Occipital lobe (tissue), 2 donors: ENCODE results near the gene PPM1F. TPM values are rescaled to one million over a fixed set of nuclear protein-coding genes. Genes with fewer than 3 reads are reported as not detected.

ENCODE experiments used
- DNase-seq: peaks from one replicate; lab custom pipeline; 2025; lab: John Stamatoyannopoulos, UW
- total RNA-seq: library from RNA; depleted of rRNA; stranded (reverse); fragments of >200 nt; gene quantifications from one replicate; pipeline ENCODE4 v1.2.3, GENCODE V29; 2014

Gene PPM1F
- total RNA-seq, 1 donor from 2014 or later: 22.6 TPM

DNA sequence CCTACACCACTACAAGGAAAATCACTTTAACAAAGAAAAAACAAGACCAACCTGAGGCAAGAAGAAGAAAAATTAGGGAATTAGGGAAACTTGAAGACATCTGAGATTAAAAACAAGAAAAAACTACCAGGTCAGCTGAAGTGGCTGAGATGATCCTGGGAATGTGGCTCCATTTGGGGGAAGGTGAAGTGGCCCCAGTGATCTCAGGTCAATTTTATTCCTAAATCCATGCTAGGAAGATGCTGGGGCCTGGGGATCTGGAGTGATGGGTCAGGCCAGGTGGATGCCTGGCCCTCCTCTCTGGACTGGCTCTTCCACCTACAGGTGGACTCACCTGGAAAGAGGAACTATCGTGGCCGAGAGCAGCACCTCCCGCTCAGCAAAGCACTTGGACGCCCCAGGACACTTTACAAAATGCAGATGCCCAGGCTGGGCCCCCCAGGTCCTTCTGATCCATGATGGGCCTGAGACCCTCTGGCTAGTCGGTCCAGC, 23.3 kb upstream of the PPM1F start:
- no peak for DNase-seq

DNA sequence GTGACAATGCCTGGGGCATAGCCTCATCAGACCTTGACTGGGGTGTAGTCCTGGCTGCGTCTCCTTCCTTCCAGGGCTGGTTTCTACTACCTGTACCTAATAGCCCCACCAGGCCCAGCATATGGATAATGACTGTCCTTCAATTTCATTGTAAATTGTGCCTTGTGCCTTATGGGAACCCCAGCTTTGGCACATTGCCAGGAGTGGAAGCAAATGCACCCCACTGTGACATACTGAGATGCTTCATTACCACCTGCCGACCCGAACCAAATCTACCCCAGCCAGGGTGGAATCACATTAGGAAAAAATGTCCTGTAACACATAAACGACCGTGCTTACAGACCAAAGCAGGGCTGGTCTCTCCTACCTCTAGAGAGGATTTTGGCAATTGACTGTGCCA, 22.6 kb upstream of the PPM1F start:
- no peak for DNase-seq

DNA sequence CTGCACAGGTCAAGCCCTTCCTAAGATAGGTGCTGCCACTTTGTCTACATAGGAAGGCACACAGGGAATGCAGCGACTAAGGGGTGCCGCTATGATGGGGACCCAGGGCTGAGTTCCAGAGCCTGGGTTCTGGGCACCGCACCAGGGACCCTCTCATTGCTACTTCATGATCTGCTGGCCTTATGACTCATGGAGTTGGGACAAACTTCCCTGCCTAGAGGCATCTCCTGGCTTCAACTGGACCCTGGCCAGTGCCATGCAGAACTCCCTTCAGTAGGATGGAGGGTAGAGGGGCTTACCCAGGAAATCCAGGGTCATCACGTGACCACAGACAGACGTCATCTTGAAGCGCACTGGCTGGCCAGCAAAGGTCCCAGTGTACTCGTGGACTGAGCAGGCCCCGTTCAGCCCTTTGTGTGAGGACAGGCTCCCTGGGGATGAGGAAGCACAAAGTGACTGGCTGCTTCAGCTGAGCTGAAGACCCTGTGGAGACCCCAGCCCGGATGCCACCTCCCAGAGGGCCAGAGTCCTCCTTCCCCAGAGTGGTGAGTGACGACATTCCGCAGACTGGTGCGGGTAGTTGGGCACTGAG, 21.5 kb upstream of the PPM1F start:
- DNase-seq: no peak

DNA sequence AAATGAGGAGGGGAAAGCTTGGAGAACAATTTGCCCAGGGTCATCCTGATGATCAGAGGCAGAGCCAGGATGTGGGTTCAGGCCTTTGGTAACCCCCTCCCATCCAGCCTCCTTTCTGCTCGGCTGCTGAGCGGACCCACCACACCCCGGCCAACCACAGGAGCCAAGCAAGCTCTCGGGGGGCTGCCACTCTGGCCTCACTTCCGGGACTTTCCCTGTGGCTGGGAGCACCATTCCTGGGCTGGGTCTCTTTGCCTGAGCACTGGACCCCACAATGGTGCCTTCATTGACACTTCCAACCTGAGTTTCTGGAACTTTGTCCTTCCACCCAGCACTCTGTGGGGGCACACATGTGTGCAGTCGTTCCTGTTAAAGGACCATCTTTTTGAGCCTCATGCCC, 20.2 kb upstream of the PPM1F start:
- no peak for DNase-seq

DNA sequence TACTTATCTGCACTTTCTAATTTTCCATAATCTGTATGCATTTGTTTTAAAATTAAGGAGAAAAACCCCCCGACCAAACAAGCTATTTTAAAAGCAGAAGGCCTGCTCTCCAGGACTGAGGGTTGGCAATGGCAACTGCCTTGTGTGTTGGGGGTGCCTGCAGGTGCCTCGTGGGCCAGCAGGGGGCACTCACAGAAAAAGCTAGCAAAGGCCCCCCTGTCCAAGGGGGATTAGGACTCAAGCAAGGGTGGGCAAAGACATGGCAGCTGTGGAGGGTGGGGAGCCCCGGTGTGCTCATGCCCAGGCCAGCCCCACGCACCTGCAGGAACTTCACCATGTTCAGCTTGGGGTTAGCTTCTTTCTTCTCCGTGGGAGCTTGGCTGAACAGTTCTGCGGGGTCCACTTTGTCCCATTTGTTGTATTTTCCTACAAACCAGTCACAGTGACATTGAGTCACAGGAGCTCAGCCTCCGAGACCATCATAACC, 19.7 kb upstream of the PPM1F start:
- DNase-seq: peak; percentile 7

DNA sequence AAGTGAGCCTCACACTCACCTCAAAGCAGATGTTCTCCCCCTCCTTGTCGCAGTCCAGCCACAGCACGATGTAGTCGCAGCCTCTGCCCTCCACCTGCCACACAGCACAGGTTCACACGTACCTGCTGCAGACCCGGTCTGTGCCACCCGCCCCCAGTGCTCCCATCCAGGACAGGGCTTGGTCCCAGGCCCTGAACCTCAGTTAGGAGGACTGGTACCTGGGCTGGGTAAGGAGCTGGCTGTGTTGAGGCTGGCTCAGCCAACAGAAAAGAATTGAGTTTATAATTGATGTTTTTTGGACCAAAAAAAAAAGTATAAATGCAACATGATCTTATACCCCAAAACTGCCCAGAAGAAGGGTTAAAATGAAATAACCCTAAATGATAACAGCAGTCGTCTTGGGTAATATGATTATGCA, 19.2 kb upstream of the PPM1F start:
- no peak for DNase-seq

DNA sequence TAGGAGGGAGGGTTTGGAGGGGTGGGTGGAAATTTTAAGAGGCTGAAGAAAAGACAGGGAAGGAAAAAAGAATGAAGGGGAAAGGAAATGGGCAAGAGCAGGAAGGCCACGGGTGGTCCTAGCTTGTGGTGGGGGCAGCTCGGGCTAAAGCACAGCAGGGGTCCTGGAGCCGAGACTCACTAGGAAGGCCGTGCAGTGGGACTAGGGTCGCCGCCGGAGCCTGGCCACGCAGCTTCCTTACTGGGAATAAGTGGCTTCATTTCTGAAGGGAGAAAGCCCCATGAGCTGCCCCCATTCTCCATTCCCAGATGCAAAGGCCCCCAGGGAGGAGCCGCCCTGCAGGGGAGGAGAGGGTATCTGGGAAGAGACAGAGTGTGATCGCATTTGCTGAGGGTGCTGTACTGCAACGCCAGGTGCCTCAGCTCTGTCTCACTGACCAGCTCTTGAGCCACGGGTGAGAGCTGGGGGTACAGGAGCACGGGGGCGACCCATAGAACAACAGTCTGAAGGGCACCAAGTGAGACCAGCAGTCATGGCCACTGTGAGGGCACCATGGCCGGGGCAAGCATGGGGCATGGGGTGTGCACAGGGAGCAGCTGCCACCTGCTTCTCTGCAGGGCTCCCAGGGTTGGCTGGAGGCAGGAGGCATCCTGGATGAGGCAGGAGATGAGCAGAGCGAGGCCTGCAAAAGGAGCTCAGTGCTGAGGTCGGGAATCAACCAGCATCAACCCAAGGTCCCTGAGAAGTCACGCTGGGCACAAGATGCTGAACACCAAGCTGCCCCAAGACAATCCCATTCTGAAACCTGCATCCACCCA, 18.4 kb upstream of the PPM1F start:
- DNase-seq: no peak

DNA sequence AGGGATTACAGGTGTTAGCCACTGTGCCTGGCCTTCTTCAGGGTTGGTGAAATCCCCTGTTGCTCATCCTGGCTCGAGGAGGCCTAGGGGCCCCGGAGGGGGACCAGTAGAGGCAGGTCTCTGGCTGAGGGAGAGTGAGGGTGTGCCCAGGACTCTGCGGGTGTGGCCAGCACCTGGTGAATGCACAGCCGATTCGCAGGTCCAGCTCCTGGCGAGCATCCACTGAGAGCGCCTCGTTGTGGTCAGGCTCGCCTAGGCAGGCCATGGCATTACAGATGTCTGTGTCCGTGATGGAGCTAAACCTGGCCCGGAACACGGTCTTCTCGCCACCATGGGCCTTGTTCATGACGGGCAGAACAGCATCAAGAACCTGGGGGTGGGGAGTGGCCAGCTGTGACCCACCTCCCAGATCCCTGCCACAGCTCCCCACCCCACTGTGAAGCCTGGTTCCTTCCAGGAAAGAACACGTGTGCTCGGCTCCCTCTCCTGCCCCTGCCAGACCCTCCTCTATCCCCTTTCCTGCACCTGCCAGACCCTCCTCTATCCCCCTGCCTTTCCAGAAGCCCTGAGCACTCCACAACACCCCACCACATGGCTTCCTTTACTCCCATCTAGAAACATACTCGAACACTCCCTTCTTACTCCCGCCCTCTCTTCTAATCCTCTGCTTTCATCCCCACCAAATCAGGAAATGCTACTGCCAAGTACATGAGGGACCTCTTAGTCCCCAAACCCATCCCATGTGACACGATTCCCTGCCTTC, 17.6 kb upstream of the PPM1F start:
- no peak for DNase-seq

DNA sequence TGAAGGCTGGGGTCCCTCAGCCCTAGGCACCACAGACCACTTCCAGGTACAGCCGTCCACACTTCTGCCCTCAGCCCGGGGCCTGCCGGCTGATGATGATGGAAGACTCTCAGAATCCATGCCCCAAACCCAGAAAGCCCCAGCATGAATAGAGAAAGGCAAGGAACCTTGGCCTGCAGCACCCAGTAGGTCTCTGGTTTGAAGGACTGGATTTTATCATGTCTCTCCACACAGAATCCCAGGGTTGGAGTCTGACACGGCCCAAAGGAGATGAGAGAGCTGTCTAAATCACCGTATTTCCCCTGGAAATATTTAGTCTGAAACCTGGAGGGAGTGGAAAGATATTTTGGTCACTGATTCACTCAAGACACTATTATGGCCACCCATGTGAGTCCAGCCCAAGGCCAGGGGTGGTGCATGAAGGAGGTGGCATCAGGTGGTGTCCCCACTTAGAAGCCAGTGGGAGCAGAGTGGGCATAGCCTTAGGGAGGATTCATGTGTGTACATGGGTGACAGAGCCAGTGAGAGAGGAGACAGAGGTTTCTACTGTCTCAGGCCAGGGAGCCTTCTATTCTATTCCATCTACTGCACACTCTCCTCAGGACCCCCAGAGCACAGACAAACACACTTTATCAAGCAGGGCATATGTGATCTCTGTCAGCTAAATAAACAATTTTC, 15.9 kb upstream of the PPM1F start:
- DNase-seq: no peak

DNA sequence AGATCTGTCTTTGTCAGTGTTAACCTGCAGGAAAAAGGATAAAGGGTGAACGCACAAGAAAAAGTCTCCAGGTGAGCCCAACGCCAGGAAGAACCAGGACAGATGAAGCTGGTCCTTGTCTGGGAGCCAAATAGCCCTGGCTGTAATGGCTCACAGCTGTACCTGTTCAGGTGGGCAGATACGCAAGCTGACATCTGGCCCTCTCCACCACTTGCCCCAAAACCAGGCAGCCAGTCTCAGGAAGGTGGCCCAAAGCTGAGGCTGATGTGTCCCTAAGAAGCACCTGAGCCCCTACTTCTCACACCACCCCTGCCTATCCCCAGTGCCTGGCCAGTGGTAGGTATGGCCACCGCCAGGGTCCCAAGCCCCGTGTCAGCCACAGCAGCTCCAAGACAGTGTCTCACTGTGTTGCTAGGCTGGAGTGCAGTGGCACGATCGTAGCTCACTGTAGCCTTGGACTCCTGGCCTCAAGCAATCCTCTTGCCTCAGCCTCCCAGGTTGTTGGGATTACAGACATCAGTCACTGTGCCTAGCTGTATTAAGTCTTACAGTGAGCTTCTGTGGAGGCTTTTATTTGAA, 15.1 kb upstream of the PPM1F start:
- no peak for DNase-seq

DNA sequence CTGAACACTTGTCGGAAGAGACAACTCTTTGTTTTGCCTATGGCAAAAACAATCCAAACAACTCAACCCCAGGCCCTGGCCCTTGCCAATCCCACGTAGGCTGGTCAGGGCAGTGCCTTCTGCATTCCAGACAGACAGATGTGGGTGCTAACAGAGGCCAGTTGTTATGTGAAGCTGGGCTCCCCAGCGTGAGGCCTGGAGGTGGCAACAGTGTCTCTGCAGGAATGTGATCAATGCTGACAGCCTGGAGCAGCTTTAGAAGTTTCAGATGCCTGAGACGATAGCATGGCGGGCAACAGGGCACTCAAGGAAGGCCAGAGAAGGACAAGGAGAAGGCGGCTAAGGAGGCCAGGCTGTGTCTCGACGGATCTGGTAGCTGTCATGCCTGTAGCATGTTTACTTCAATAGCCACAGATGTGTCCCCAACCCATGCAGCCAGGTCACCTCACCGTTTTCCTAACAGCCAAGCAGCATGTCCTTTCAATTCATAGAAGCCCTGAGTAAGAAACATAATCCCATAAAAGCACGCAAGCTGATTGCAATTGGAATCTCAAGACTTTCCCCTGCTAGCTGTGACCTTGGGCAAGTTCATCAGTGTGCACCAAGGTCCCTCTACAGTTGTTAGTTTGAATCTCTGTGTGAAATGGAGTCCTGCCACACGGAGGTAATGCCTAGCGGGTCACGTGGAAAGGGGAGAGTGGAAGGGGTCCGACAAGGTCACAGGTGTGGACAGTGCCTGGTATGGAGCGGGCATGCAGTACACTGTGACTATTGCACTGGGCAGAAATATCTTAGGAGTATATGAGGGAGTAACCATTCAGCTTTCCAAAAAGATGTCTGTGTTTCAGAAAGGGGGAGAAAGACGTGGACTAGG, 14.2 kb upstream of the PPM1F start:
- no peak for DNase-seq

DNA sequence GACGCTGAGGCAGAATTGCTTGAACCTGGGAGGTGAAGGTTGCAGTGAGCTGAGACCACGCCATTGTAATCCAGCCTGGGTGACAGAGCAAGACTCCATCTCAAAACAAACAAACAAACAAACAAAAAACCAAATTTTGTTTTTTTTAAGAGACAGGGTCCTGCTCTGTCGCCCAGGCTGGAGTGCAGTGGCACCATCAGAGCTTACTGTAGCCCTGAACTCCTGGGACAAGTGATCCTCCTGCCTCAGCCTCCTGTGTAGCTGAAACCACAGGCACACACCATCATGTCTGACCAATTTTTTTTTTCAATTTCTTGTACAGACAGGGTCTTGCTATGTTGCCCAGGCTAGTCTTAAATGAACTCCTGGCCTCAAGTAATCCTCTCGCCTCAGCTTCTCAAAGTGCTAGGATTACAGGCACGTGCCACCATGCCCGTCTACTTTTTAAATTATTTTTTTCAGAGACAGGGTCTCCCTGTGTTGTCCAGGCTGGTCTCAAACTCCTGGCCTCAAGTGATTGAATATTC, 13.2 kb upstream of the PPM1F start:
- no peak for DNase-seq

DNA sequence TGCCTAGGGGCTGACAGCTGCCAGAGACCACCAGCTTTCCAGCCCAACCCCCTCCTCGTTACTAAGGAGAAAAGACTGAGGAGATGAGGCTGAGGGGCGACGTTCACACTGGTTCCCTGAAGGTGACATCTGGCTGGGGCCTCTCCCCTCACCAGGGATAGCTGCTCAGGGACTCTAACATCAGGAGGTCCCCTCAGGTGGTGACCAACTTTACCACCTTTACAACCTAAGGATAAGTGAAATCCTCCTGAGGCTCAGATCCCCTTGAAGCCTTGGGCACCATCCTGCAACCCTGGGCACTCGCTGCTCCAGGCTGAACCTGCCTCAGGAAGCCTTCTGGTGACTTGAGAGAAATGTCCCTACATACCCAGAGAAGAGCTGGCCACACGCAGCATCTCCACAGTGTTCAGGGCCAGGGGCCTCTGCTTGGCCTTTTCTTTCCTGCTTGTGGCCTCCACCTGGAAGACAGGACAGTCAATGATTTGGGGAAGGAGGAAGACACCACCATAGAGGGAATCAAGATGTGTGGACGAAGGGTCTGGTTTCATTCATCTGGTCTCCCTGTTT, 12.4 kb upstream of the PPM1F start:
- DNase-seq: no peak

DNA sequence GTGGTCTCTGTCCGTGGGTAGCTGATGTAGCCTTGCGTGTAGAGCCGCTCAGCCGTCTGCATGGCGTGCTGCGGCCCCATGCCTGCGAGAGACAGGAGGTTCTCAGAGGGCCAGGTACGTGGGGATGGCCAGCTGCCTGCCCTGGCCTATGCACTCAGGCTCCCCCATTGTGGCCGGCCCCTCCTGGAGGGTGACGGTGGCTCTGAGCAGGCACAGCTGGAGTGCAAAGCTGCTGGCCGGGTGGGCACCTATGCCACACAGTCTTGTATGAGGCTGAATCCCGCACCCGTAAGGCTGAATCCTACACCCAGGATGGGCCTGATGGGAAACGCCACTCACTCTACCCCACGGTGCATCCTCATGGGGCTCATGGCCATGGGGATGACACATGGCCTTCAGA, 11.6 kb upstream of the PPM1F start:
- no peak for DNase-seq

DNA sequence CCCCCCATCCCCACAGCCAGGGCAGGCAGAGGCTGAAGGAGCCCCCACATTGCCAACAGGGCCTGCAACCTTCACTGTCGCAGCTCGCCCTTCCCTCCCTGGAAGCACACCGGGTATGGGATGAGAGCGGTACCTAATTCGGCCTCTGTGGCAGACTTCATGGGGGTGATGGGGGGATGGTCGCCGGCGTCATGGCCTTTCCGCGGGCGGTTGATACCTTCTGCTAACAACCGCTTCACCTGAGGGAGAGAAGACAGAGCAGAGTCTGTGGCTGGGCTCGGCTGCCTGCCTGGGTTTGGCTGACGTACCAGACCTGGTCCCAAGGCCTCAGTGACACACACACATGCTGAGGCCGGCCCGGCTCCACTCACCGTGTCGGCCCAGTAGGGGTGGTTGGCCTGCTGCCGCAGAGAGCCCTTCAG, 11.2 kb upstream of the PPM1F start:
- DNase-seq: no peak

DNA sequence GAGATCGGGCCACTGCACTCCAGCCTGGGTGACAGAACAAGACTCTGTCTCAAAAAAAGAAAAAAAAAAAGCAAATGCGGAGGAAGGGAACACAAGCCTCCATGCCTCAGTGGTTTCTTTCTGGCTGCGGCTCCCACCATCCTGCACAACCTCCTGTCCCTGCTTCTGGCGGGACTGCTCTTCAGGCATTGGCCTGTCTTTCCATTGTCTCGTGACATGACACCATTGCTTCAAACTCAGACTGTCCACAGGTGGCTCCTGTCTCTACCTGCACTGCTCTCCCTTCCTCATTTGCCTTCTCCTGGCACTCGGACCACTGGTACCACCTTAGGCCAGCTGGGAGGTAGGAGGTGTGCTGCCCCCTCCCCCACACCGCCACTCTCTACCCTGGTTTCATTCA, 10.6 kb upstream of the PPM1F start:
- DNase-seq: no peak

DNA sequence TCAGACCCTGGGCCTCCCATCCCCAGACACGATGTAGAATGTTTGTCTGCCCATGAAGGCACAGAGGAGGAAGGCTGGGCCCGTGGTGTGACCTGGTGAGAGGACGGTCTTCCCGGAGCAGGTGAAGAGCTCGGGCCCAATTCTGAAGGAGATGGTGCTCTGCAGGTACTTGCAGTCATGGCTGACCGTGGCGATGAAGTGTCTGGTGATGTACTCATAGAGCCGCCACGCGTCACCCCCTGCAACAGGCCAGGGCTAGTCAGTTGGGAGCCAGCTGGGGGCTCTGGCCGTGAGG, 10.0 kb upstream of the PPM1F start:
- no peak for DNase-seq

DNA sequence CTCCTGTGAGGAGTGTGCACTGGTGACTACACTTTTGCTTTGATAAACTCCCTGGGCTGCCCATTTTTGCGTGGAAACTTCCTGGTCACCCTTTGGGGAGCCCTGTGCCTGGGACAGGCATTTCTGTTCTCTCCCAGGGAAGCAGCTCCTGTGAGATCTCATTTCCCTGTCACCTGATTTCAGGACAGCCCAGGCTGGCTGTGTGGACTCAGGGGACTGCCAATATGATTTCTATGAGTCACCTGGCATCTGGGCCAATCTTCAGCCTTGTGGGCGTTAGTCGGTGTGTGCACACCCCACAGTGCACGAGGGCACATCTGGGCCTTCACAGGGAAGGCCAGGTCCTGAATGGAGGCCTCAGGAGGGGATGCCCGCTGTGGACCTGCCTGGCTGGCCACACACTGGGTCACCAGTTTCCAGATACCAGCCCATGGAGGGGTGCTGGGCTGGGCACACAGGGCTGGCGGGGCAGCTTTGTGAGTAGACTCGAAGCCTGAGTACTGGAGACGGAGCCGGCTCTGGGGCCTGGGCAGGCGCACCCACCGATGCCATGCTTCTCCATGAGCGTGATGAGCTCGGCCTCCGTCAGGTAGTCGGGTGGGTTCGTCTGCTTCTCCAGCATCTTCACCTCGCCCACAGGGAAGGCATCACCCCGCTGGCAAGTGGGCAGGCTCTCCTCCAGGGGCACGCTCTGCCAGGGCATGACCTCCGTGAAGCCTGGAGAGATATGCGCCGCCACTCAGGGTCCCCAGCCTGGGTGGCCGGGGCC, 9.4 kb upstream of the PPM1F start:
- peak; percentile 28 for DNase-seq
